Activated CD4-positive, alpha-beta T cell treated with anti-CD3 and anti-CD28 coated beads, Interleukin-2, Interleukin-4, amounts not matched to agents 100 ng/mL and 50 ng/mL, durations not matched to agents 16 hours and 8 hours (primary cell): ENCODE results near the gene EPS8.
A peak's percentile ranks its signal among the peaks of the same experiment; 100 is the strongest.

Source experiments
- DNase-seq: peaks from one replicate; pipeline ENCODE4 v3.0.0-alpha.2; 2020; ENCODE audit warnings: low spot score

Gene EPS8

DNA sequence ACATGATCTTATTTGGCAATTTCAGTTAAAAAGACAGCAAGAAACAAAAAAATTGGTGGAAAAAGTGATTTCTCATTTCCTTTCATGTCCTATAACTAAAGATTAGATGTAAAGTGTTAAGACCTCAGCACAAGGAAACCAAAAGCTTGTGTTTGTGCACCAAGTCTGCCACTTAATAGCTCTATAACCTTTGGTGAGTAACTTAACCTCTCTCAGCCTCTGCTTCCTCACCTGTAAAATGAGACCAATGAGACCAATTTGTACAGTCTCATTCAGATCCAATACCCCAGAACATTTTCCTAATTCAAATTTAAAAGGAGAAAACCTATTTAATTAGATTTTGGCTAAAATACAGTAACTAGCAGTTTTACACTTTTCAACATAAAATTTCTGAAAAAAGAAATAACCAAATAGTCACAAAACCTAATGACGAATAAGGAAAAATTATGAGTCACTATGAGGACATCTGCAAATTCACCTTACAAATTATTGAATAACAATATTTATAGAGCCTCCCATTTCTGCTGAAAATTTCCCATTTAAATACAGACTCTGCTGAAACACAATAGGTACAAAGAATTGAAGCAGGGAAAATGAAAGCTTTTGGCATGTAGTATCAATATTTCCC is 71.1 kb downstream of the EPS8 start:
- DNase-seq: no peak

- DNase-seq: no peak
Observed at GRCh38 chr12:15716581-15716980, 72.6 kb downstream of the EPS8 start.

DNA sequence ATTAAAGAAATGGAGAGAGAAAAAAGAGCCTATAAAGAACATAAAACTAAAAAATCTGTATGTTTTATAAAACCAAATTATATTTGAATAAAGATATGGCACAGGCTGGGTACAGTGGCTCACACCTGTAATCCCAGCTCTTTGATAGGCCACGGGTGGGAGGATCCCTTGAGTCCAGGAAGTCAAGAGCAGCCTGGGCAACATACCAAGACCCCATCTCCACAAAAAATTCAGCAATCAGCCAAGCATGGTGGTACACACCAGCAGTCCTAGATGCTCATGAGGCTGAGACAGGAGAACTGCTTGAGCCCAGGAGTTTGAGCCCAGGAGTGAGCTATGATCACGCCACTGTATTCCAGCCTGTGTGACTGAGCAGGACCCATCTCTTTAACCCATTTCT is 74.9 kb downstream of the EPS8 start:
- no peak for DNase-seq

- no peak for DNase-seq
Observed at GRCh38 chr12:15712823-15713660, 76.1 kb downstream of the EPS8 start.

GRCh38 chr12:15712160-15712559 is 77.0 kb downstream of the EPS8 start:
- DNase-seq: no peak

DNA sequence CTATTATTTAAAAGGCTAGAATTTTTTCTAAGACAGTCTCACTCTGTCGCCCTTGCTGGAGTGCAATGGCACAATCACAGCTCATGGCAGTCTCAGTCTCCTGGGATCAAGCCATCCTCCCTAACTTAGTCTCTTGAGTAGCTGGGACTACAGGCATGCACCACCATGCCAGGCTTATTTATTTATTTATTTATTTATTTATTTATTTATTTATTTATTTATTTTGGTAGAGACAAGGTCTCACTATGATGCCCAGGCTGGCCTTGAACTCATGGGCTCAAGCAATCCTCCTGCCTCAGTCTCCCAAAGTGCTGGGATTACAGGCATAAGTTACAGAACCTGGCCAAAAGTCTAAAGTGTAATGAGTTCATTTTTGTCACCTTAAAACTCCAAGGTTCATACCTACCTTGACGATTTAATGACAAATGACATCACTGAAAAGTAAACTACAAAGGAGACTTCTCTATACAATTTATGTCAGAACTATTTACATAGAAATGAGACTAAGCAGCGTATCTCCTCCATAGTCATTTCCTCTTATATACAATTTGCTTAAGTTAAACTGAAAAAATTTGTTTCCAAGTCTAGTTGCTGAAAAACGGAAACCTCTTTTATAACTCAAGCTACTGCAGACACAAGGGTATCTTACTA is 78.2 kb downstream of the EPS8 start:
- no peak for DNase-seq

- no peak for DNase-seq
Observed at GRCh38 chr12:15709551-15709950, 79.6 kb downstream of the EPS8 start.

DNA sequence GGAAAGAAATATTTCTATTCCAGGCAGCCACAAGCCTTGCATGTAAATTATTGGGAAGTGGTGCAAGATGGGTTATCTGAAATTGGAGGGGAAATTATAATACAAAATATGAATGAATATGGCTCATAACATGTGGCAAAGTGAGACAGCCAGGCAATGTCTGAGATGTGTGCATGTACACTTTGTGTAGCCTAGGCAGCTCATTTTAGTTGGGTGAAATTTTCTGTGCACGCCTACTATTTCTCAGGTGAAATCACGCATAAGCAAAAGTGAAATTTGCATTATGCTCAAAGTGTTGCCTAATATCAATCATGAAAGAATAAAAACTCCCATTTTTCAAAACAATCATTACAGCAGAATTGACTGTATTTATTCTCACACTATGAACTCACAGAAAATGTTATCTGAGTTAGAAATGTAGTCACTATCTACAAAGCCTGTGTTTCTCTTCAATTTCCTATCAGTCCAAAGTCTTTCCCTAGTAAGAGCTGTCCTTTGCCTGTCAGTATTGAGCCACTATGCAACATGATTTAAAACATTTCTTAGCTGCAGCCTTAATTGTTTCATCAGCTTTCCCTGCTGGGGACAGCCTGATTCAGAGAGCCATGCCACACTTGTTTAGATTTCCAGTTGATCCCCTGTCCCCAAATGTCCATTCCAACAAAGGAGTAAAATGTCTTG is 80.7 kb downstream of the EPS8 start:
- DNase-seq: no peak

- DNase-seq: no peak
Observed at GRCh38 chr12:15707516-15708199, 81.5 kb downstream of the EPS8 start.

DNA sequence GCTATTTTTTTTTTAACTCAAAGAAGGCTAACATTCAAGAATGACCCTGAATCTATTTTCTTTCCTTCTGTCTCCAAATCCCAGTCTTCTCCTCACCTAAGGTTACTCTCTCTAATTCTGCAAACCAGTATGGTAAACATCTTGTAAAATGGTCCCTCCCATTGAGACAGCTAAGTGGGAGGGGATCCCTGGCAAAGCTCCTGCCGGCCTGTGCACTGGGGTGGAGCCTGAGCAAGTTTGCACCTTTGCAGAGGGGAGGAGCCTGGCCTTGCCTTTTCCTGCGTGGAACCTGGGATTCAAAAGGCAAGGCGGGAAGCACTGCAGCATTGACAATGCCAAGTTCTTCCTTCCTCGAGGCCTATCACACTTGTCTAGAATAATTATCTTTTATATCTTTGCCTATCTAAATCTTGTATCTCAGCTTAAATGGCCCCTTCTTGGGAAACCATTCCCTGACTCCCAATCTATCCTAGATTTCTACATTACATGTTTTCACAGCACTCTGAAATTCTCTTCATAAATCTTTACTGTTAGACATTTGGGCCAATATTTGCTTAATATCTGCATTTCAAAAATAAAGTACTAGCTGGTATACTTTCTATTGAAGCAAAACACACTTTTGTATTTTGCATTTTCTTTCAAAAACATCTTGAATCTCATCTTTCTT is 83.0 kb downstream of the EPS8 start:
- no peak for DNase-seq

DNA sequence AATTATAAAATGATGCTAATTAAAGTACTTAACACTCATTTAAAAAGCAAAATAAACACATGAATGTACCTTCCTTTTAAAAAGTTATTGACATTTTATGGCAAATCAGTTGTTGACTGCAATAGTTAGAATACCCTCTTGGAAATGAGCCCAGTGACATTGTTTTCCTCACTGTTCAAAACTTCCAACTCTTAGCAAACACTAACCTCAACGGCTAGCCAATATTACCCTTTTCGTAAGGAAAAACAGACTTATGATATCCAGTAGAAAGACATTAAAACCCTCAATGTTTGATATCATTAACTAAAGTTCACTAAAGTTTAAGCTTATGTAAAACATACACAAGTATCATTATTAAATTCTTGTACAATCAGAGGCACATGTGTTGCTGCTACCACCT is 83.6 kb downstream of the EPS8 start:
- DNase-seq: no peak

GRCh38 chr12:15702276-15702675 is 86.9 kb downstream of the EPS8 start:
- no peak for DNase-seq

DNA sequence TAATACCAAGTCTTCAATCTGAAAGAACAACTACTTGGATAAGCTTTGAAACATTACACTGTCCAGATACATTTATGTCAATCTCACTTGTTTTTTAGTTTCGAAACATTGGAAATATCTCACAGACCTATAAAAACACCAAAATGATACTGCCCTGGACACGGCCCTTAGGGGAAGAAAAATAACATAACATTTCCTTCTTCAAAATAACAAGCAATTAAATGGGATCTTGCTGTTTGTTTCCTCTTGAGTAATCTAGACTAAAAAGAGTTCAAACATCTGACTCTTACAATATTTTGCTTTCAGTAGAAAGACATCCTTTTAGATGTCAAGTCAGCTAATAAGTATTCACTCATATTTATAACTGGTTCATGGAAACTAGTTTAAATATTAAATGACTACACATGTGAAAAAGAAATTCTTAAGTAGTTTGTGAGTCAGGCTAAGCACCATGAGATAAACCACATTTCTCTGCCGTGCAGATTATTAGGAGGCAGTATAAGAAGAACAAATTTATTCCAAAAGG is 87.5 kb downstream of the EPS8 start:
- no peak for DNase-seq

DNA sequence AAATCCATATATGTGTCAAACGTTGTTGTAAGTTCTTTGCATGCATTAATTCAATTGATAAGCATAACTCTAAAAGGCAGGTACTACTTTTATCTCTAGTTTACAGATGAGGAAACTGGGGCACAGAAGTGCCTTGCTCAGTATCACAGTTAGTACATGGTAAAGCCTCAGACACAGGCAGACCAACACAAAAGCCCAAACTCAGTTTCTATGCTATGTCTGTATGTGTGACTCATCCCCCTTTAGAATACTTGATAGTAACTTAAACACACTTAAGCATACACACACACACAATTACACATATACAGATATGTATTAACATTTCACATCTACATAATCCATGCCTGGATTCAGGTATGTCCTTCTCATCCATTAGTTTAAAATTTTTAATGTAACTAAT is 88.0 kb downstream of the EPS8 start:
- DNase-seq: peak; percentile 57

DNA sequence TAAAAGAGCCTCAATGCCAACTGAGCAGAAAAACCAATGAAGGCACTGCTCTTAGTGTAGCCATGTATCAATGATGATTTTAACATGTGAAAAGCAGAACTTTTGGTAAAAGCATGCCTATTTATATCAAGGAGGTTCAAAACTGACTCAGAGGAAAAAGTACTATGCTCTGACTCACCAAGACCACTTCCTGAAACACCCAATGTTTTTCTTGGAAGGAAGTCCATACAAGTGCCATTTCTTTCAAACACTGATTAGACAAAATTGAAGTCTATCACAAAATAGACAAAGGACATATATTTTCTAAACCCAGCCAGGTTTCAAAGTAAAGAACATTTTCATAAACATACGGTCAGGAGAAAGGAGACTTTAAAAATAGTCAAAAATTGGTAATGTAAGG is 88.6 kb downstream of the EPS8 start:
- peak; percentile 78 for DNase-seq

DNA sequence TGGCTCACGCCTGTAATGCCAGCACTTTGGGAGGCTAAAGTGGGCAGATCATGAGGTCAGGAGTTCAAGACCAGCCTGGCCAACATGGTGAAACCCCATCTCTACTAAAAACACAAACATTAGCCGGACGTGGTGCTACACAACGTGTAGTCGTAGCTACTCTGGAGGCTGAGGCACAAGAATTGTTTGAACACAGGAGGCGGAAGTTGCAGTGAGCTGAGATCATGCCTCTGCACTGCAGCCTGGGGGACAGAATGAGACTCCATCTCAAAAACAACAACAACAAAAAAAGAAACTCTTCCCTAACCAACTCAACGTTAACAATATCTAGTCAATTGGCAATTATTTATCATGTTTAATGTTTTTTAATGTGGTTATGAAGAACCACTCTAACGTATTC is 89.3 kb downstream of the EPS8 start:
- no peak for DNase-seq

DNA sequence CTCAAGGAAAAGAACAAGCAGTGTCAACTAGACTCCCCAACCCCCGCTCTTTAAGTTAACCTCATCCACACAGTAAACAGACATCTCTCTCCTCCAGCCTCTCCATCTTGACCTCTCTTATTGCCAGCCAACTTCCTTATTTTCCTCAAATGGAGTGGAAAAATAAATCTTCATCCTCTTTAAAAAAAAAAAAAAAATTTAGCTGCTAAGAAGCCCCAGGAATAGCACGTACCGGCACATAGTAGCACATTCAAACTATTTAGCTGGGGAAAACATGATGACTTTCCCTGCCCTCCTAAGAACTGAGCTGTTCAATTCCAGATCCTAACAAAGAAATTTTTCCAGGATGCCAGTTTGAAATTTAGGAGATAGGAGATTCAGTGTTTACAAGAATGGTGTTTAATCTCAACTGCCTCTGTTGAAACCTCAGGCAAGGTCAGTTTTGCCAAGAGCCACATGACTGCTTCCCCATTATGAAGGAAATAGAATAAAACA is 90.8 kb downstream of the EPS8 start:
- no peak for DNase-seq

GRCh38 chr12:15697201-15697600 is 92.0 kb downstream of the EPS8 start:
- DNase-seq: no peak

- DNase-seq: no peak
Observed at GRCh38 chr12:15693228-15693911, 95.8 kb downstream of the EPS8 start.

DNA sequence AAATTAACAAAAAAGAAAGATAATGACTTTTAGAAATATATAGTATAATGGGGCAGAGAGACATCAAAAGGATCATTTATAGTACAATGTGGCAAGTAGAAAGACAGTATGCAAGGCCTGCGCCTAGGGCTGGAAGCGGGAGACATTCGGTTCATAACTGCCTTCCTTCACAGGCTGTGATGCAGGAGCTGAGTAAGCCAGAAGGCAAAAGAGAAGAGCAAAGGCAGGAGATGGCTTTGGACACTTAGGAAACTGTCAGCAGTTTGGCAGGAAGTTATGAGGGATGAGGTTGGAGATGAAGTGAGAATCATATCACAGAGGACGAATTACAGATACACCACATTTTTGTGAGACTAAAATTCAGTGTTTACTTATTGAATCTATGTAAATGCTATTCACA is 97.8 kb downstream of the EPS8 start:
- DNase-seq: no peak

GRCh38 chr12:15690320-15690719 is 98.9 kb downstream of the EPS8 start:
- no peak for DNase-seq
